ENCODE results near the gene KRTAP5-9.

KRTAP5-9 gene

DNA sequence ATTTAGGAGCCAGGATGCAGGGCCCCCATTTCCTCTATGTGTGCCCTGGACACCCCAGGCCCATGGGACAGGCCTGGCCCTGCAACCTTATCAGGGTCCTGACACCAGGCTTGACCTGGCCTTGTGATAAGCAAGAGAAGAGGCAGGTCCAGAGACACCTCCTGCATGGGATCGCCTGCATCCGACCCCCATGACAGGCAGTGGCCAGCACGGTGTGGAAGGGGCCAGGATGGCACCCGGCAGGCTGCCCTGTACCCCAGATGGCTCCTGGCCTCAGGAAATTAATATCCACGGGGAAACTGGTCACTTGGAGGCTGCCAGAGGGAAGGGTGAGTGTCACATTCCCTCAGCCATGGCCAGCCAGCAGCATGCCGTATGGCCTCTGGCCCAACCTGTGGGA lies 6.8 kb downstream of the KRTAP5-9 start:
- Histone ChIP-seq H3K4me3 (ENCODE audit: insufficient read depth, low read length, poor library complexity, severe bottlenecking) (no peak overlapping the region), H3K79me2 (ENCODE audit: insufficient read depth, low read length) (no peaks in the 10 kb centered on the region), H3K27me3 (ENCODE audit: low read length) (no peaks in the 10 kb centered on the region), H3K27ac (ENCODE audit: low read depth, low read length) (no peak overlapping the region), H3K9ac (ENCODE audit: low read length) (no peak overlapping the region), H3F3A (ENCODE audit: insufficient read depth) (no peaks in the 10 kb centered on the region), H3K36me3 (ENCODE audit: low read length) (no peaks in the 10 kb centered on the region), H2AFZ (ENCODE audit: low read depth, low read length, severe bottlenecking) (no peak overlapping the region), H3K4me2 (ENCODE audit: low read depth, low read length, poor library complexity, severe bottlenecking) (no peak overlapping the region), H4K20me1 (ENCODE audit: low read depth, low read length) (no peaks in the 10 kb centered on the region), H3K9me3 (ENCODE audit: insufficient read depth, low read length) (no peaks in the 10 kb centered on the region), H3K9me2 (replicated peaks; ENCODE audit: insufficient read depth, low read length) (no peaks in the 10 kb centered on the region)
- TF ChIP-seq, protein P1, sequence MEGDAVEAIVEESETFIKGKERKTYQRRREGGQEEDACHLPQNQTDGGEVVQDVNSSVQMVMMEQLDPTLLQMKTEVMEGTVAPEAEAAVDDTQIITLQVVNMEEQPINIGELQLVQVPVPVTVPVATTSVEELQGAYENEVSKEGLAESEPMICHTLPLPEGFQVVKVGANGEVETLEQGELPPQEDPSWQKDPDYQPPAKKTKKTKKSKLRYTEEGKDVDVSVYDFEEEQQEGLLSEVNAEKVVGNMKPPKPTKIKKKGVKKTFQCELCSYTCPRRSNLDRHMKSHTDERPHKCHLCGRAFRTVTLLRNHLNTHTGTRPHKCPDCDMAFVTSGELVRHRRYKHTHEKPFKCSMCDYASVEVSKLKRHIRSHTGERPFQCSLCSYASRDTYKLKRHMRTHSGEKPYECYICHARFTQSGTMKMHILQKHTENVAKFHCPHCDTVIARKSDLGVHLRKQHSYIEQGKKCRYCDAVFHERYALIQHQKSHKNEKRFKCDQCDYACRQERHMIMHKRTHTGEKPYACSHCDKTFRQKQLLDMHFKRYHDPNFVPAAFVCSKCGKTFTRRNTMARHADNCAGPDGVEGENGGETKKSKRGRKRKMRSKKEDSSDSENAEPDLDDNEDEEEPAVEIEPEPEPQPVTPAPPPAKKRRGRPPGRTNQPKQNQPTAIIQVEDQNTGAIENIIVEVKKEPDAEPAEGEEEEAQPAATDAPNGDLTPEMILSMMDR (IDR thresholded peaks at IDR 0.05; ENCODE audit: insufficient read depth, low read length, poor library complexity, severe bottlenecking), result no peak
- no peak for TF ChIP-seq EZH2phosphoT487 (conservative IDR thresholded peaks at IDR 0.05; ENCODE audit: low read length)

- Histone ChIP-seq H3K9me3 (ENCODE audit: insufficient read depth, low read length) (no peaks in the 10 kb centered on the region), H3K27ac (ENCODE audit: low read depth, low read length) (no peak overlapping the region), H4K20me1 (ENCODE audit: low read depth, low read length) (no peaks in the 10 kb centered on the region), H2AFZ (ENCODE audit: low read depth, low read length, severe bottlenecking) (no peak overlapping the region), H3K79me2 (ENCODE audit: insufficient read depth, low read length) (no peaks in the 10 kb centered on the region), H3K4me2 (ENCODE audit: low read depth, low read length, poor library complexity, severe bottlenecking) (no peak overlapping the region), H3K36me3 (ENCODE audit: low read length) (no peaks in the 10 kb centered on the region), H3F3A (ENCODE audit: insufficient read depth) (no peaks in the 10 kb centered on the region), H3K9ac (ENCODE audit: low read length) (no peak overlapping the region), H3K4me3 (ENCODE audit: insufficient read depth, low read length, poor library complexity, severe bottlenecking) (no peak overlapping the region), H3K9me2 (replicated peaks; ENCODE audit: insufficient read depth, low read length) (no peaks in the 10 kb centered on the region), H3K27me3 (ENCODE audit: low read length) (no peaks in the 10 kb centered on the region)
- TF ChIP-seq, protein P1 (IDR thresholded peaks at IDR 0.05; ENCODE audit: insufficient read depth, low read length, poor library complexity, severe bottlenecking), result no peak
- TF ChIP-seq EZH2phosphoT487 (conservative IDR thresholded peaks at IDR 0.05; ENCODE audit: low read length), result no peak
These were observed 7.3 kb downstream of the KRTAP5-9 start for GRCh38 chr11:71555508-71555907.

DNA sequence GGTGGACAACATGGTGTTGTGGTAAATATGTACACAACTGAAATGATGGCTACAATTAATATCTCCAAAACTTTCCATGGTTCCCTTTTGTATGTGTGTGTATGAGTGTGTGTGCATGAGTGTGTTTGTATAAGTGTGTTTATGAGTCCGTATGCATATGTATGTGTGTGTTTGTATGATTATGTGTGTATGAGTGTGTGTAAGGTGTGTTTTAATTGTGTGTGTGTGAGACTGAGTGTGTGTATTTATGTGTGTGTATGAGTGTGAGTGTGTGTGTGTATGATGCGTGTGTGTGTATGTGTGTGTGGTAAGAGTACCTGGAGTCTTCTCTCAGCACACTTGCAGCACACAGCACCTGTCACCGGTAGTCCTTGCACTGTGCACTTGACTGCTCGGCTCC lies 7.8 kb downstream of the KRTAP5-9 start:
- H3K4me2 ChIP-seq (ENCODE audit: low read depth, low read length, poor library complexity, severe bottlenecking), result no peak overlapping the region
- H4K20me1 ChIP-seq (ENCODE audit: low read depth, low read length), result no peaks in the 10 kb centered on the region
- TF ChIP-seq, protein P1 (IDR thresholded peaks at IDR 0.05; ENCODE audit: insufficient read depth, low read length, poor library complexity, severe bottlenecking), result no peak
- no peak for TF ChIP-seq EZH2phosphoT487 (conservative IDR thresholded peaks at IDR 0.05; ENCODE audit: low read length)
- H3F3A ChIP-seq (ENCODE audit: insufficient read depth), result no peaks in the 10 kb centered on the region
- no peaks in the 10 kb centered on the region for H3K79me2 ChIP-seq (ENCODE audit: insufficient read depth, low read length)
- no peaks in the 10 kb centered on the region for H3K27me3 ChIP-seq (ENCODE audit: low read length)
- H3K9me3 ChIP-seq (ENCODE audit: insufficient read depth, low read length), result no peaks in the 10 kb centered on the region
- H3K9me2 ChIP-seq (replicated peaks; ENCODE audit: insufficient read depth, low read length), result no peaks in the 10 kb centered on the region
- no peaks in the 10 kb centered on the region for H3K36me3 ChIP-seq (ENCODE audit: low read length)
- no peak overlapping the region for H3K9ac ChIP-seq (ENCODE audit: low read length)
- H3K4me3 ChIP-seq (ENCODE audit: insufficient read depth, low read length, poor library complexity, severe bottlenecking), result no peak overlapping the region
- no peak overlapping the region for H2AFZ ChIP-seq (ENCODE audit: low read depth, low read length, severe bottlenecking)
- H3K27ac ChIP-seq (ENCODE audit: low read depth, low read length), result no peak overlapping the region
